Skin epidermis (tissue), 12 donors: ENCODE results near the gene FAAP100.
"Not testable (repeated sequence)": the region's sequence is repeated elsewhere in the genome, so short reads cannot be mapped to it uniquely, and the experiment has no call there.

ENCODE experiments used
- H3K27ac ChIP-seq, 21 experiments: fragments of 200-600 bp; sonication (generic) in 11 of 21; one replicate each; pipeline ENCODE4 v1.5.0; 2020; ENCODE audit warnings: mild to moderate bottlenecking in 3 of 21, inconsistent platforms in 2 of 21, moderate library complexity in 2 of 21
- H3K4me3 ChIP-seq, 7 experiments: fragments of 200-600 bp; sonication (generic) in 2 of 7; one replicate each; pipeline ENCODE4 v1.5.0; 2020; ENCODE audit warnings: inconsistent platforms in 2 of 7, mild to moderate bottlenecking in 2 of 7, moderate library complexity in 1 of 7

Gene FAAP100

GRCh38 chr17:81531013-81531412 lies 21.1 kb downstream of the FAAP100 start:
- H3K27ac ChIP-seq, H3K4me3 ChIP-seq: not testable (repeated sequence)

GRCh38 chr17:81529437-81529803 lies 22.7 kb downstream of the FAAP100 start:
- Histone ChIP-seq H3K4me3 (no peak overlapping the region), H3K27ac (no peak overlapping the region)

- Histone ChIP-seq H3K4me3 (no peak overlapping the region), H3K27ac (no peak overlapping the region)
These were observed 23.3 kb downstream of the FAAP100 start for GRCh38 chr17:81528651-81529436.

GRCh38 chr17:81528384-81528650 lies 23.8 kb downstream of the FAAP100 start:
- H3K27ac ChIP-seq = no peak overlapping the region
- no peak overlapping the region for H3K4me3 ChIP-seq

- Histone ChIP-seq H3K27ac (no peak within 1 kb of the TSS), H3K4me3 (no peak within 1 kb of the TSS)
These were observed 24.4 kb downstream of the FAAP100 start, which contains the start of gene FSCN2 for GRCh38 chr17:81527591-81528383. Gene FSCN2, plus strand, starts transcription at chr17:81528377. Its CDS starts 155 bp downstream, at chr17:81528532.

- H3K4me3 ChIP-seq = no peak overlapping the region
These were observed 25.2 kb downstream of the FAAP100 start for GRCh38 chr17:81526662-81527571.

GRCh38 chr17:81524865-81525159 lies 27.3 kb downstream of the FAAP100 start:
- Histone ChIP-seq H3K27ac (no peak overlapping the region), H3K4me3 (no peak overlapping the region)

More at GRCh38 chr17:81526662-81527571, 25.2 kb downstream of the FAAP100 start:
- no peak overlapping the region for H3K27ac ChIP-seq

- no peak overlapping the region for H3K27ac ChIP-seq
- H3K4me3 ChIP-seq = no peak overlapping the region
These were observed 27.9 kb downstream of the FAAP100 start for GRCh38 chr17:81524039-81524864.

GRCh38 chr17:81523402-81524038 lies 28.6 kb downstream of the FAAP100 start:
- no peak overlapping the region for H3K4me3 ChIP-seq
- no peak overlapping the region for H3K27ac ChIP-seq

GRCh38 chr17:81522491-81523401 lies 29.4 kb downstream of the FAAP100 start:
- Histone ChIP-seq H3K4me3 (no peak overlapping the region), H3K27ac (no peak overlapping the region)

GRCh38 chr17:81520021-81520901 lies 31.9 kb downstream of the FAAP100 start:
- peak overlapping the region in 5 of 21 experiments; percentile 56 to 98 (median 68) for H3K27ac ChIP-seq
- H3K4me3 ChIP-seq = peak overlapping the region in 1 of 7 experiments; percentile 52

- peak overlapping the region; percentile 7 to 98 (median 65) for H3K27ac ChIP-seq
- peak overlapping the region; percentile 32 to 57 (median 52) for H3K4me3 ChIP-seq
These were observed 32.7 kb downstream of the FAAP100 start for GRCh38 chr17:81519284-81520020.

- peak overlapping the region; percentile 7 to 98 (median 65) for H3K27ac ChIP-seq
- peak overlapping the region; percentile 32 to 57 (median 52) for H3K4me3 ChIP-seq
These were observed 33.3 kb downstream of the FAAP100 start for GRCh38 chr17:81518785-81519283.

- Histone ChIP-seq H3K4me3 (peak overlapping the region; percentile 32 to 57 (median 52)), H3K27ac (peak overlapping the region in 14 of 21 experiments; percentile 7 to 98 (median 67))
These were observed 33.9 kb downstream of the FAAP100 start for GRCh38 chr17:81518113-81518784.

- H3K27ac ChIP-seq = peak overlapping the region in 9 of 21 experiments; percentile 14 to 99 (median 68)
- no peak overlapping the region for H3K4me3 ChIP-seq
These were observed 34.6 kb downstream of the FAAP100 start for GRCh38 chr17:81517339-81518112.
